CD1c-positive myeloid dendritic cell (primary cell): Measurements from ENCODE around the gene LILRB5.
"Not testable (repeated sequence)": the region's sequence is repeated elsewhere in the genome, so short reads cannot be mapped to it uniquely, and the experiment has no call there.

ENCODE experiments used
- DNase-seq: peaks from one replicate; pipeline ENCODE4 v3.0.0-alpha.2; 2016; ENCODE audit errors: extremely low spot score

LILRB5 gene

GRCh38 chr19:54277111-54277615 lies 20.1 kb upstream of the LILRB5 start:
- not testable (repeated sequence) for DNase-seq

- DNase-seq = no peak
Measured at GRCh38 chr19:54275951-54276350, 18.9 kb upstream of the LILRB5 start.

DNA sequence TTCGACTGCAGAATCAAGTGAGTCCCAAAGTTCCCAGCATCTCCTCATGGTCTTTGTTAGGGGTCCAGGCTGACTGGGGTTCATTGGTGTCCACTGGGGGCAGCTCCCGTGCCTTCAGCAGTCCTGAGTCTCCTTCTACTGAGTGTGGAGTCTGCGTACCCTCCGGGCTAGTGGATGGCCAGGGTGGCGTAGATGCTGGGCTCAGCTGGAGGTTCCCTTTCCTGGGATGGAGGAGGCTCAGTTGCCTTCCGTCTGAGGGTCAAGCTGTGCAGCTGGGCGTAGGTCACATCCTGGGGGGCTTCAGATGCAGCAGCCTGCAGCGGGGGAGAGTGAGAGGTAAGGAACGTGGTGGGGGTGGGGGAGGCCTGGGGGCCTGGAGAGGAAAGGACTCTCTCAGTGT lies 17.4 kb upstream of the LILRB5 start:
- not testable (repeated sequence) for DNase-seq

DNA sequence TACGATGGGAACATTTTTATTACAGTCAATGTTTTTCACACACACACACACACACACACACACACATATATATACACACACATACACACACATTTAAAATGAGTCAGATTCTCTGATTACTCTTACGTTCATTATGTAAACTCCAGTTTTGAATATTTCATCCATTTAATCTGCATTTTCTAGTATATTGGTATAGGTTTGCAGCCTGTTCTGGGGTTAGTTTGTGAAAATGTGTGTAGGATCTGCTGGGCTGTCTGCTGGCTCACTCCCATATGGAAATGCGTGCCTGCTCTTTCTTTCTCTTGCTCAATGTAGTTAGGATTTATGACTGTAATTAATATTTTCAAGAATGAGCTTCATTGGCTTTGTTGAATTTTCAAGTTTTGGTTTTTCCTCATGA lies 16.7 kb upstream of the LILRB5 start:
- DNase-seq = no peak

GRCh38 chr19:54272181-54272580 lies 15.1 kb upstream of the LILRB5 start:
- DNase-seq = peak; percentile 71

DNA sequence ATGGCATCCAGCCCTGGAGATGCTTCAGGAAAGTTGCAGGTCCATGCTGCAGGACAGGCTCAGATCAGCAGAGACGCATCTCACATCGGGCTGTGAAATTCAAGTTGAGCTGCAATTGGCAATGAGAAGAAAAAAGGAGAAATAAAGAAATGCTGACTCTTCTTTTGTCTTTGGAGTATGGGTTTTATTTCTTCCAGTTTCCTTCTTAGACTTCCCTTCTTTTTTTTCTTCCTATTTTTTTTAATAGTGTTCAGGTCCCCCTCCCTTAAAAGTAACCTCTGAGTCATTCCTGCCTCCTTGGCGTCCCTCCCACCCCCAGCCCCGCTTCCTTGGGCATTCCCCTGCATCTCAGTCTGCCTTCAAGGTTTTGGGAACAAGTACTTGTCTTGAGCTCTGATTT lies 14.5 kb upstream of the LILRB5 start:
- peak; percentile 86 for DNase-seq

DNA sequence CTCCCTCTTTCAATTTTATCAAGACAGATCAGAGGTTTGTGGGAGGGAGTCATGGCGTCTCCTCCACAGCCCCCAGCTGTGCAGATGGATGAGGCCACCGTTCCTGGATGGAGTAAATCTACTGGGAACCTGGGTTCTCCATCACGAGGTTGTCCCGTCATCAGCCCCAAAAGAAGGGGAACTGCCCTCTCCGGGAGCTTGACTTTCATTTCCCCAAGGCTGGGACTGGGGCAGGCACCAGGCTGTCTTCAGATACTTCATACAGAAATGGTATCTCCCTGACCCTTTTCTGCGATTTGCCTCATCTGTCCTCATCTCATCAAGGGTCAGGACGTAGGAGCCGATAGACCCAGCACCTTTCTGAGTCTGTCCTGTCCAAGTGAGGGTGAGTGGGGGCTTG lies 14.0 kb upstream of the LILRB5 start:
- peak; percentile 91 for DNase-seq

DNA sequence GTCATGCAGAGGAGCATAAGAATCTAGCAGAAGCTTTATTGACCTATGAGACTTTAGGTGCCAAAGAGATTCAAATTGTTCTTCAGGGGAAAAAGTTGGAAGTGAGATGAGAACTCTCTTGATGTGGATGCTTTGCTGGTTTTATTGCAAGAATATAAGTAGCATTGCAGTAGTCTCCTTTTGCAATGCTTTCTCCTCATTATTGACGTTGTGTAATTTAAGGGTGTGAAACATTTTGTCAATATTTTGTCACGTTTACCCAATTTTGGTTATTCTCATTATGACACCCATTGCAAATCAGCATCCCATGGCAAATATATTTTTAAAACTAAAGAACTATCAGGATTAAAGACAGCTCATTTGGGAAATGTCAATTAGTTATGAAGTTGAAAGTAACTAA lies 11.9 kb upstream of the LILRB5 start:
- no peak for DNase-seq

GRCh38 chr19:54266133-54266532 lies 9.1 kb upstream of the LILRB5 start:
- peak; percentile 77 for DNase-seq

GRCh38 chr19:54262470-54262869 lies 5.4 kb upstream of the LILRB5 start:
- DNase-seq = no peak

GRCh38 chr19:54262066-54262465 lies 5.0 kb upstream of the LILRB5 start:
- DNase-seq = no peak

GRCh38 chr19:54256250-54257115 lies 590 bp downstream of the LILRB5 start:
- no peak for DNase-seq

- peak; percentile 62 for DNase-seq
Measured at GRCh38 chr19:54255105-54255775, 1.8 kb downstream of the LILRB5 start.

GRCh38 chr19:54254195-54254906 lies 2.7 kb downstream of the LILRB5 start:
- DNase-seq = no peak

DNA sequence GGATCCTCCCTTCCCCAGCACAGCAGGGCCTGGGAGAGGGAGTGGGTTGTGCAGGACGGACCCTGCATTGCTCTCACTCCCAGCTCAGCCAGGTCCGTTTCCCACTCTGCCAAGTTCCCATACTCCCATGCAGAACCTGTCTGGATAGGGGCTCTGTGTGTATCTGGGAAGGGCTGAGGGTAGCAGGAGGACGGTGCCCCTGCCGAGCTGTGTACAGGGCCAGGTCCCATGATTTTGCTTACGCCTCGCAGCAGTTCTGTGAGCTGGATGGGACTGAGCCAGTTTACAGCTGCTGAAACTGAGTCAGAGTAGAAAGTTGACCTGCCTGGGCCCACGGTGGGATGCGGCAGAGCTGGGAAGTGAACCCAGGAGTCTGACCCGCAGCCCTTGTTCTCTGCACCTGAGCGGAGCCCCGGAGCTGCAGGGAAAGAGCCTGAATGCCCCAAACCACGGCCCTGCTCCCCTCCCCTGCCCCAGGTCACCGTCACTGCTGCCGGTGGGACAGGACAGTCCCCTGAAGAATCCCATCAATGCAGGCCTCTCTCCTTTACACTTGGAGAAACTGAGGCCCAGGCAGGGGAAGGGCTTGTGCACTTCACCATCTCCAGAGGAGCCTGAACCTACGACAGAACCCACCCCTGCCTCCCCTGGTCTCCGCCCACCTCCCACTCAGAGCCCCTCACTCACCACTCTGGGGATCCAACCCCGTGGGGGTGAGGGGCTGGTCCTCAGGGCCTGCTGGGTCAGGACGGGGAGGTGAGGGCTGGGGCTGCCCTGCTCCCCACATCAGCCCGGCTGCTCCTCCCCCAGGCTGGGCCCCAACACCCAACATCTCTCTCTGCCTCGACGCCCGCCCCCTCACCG lies 3.5 kb downstream of the LILRB5 start:
- no peak for DNase-seq

DNA sequence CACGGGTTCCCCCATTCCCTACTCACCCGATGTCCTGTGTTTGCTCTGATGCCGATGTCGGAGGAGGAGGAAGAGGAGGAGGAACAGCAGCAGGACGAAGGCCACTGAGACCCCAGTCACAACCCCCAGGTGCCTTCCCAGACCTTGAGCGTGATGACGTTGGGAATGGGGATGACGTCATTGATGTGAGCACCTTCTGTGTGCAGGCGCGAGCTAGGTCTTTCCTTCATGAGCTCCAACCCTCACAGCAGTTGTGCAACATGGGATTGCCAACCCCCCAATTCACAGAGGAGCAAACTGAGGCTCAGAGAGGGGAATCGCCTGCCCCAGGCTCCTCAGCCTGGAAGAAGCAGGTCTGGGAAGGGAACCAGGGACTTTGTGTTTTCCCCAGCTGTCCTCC lies 4.2 kb downstream of the LILRB5 start:
- DNase-seq = no peak

DNA sequence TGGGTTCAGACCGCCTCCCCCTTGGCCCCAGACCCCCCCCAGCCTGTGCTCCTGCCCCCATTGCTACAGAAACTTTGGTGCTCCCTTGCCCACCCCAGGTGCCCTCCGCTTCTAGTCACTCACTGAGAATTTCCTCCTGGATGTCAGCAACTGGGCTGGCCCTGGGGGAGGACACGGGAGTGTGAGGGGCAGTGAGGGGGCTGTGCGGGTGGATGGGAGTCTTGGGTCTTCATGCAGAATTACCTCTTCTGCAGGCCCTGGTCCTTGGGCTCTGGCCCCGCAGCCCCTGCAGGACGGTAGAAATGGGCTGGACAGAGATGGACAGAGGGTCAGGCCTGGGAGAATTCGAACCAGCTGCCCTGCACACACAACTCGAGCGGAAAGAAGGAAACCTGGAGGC lies 4.8 kb downstream of the LILRB5 start:
- DNase-seq = no peak

DNA sequence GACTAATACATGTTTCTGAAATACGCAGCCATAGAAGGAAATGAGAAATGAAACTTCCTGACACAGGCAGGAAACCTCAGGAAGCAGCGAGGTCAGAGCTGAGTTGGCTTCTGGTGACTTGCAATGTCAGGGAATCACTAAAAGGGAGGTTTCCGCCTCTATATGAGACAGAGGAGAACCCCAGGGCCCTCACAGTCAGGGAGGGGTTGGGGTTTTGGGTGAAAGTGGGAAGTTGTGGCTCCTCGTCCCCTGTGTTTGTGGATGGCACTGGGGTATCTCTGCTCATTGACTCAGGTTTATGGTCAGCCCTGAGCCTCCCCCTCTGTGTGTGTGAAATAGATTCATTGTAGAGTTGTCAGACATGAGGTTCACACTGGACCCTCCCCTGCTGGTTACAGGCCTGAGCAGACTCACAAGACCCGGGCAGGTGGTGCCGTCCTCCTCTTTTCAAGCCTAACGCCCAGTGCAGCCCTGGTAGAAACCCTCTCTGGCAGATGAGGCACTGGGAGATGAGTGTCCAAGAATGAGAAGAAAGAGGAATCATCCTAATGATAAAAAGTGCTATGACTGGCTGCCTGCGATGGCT lies 9.0 kb downstream of the LILRB5 start:
- peak; percentile 91 for DNase-seq

- no peak for DNase-seq
Measured at GRCh38 chr19:54247106-54247930, 9.8 kb downstream of the LILRB5 start.

DNA sequence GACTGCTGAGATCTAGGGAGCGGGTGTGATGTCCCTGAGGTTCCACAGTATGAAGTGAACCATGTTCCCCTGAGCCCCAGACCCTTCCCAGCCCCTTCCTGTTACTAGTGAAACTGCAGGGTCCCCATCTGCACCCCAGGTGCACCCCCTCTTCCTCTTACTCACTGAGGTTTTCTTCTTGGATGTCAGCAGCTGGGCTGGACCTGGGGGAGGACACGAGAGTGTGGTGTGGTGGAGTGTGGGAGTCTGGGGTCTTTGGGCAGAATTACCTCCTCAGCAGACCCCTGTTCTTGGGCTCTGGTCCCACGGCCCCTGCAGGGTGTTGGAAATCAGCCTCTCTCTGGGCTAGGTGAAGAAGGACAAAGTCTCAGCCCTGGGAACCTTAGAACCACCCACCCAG lies 11.1 kb downstream of the LILRB5 start:
- DNase-seq = no peak
